ENCODE results near the gene SLC46A2. TPM values are rescaled to one million over a fixed set of nuclear protein-coding genes. Genes with fewer than 3 reads are reported as not detected.

Gene SLC46A2
- total and polyA plus RNA-seq, 2 of the 13 experiments (the other 11 are each of a cell fraction or from before 2014, with no cell fraction given): not detected

DNA sequence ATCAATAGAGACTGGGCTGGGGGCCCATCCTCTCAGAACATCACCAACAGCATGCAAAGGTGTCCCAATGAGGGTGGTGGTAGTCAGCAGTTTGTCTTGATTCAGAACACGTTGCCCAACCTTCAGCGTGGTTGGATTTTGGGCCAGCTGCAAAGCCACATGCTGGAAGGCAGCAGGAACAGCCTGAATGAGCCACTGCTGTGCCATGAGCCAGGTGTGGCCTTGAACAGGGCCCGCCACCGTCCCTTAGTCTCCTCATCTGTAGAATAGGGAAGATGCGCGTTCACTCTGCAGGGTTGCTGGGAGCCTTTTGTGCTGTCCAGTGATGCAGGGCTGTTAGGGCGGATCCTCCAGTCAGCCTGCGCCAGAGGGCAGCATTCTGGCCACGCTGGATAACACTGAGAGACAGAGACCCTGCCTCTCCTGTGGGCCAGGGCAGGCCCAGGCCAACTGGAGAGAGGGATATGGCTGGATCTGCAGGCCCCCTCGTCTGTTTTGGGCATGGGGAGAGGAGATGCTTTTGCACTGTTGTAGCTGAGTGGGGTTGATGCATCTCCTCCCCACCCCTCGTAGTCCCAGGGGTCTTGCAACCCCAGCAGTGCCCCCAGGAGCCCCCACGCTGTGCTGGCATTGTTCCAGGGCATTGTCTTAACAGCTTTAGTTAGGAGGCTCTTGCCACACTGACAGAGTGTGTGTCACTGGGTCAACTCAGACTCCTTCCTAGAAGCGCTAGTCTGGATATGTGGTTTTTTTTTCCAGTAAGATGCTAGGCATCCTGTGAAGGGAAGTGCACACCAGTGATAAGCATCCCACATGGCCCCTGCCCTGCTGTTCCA, 42.1 kb downstream of the SLC46A2 start:
- Histone ChIP-seq H3K4me3 (replicated peaks in 1 of 3; ENCODE audit: insufficient read depth in 1 of 3, low read depth in 2 of 3, low read length in 3 of 3) (no peak overlapping the region), H4K20me1 (ENCODE audit: insufficient read depth, low read length) (no peaks in the 10 kb centered on the region), H3K9ac (ENCODE audit: insufficient read depth, low read depth, low read length) (no peak overlapping the region), H3K27ac (ENCODE audit: extremely low read length, insufficient read depth, low read length) (no peak overlapping the region), H3K79me2 (ENCODE audit: insufficient read depth, low read length) (no peaks in the 10 kb centered on the region), H3K27me3 (ENCODE audit: control insufficient read depth in 1 of 2, insufficient read depth in 2 of 2, low read length in 2 of 2) (no peaks in the 10 kb centered on the region), H3K36me3 (replicated peaks in 1 of 2; ENCODE audit: control insufficient read depth in 1 of 2, insufficient read depth in 2 of 2, low read length in 2 of 2) (peaks cover 3 to 15% of the 10 kb centered on the region in 2 experiments), H3K9me3 (ENCODE audit: low read length) (no peaks in the 10 kb centered on the region), H3K4me1 (ENCODE audit: insufficient read depth, low read length) (no peaks in the 10 kb centered on the region), H3K4me2 (ENCODE audit: low read depth, low read length) (no peak overlapping the region), H2AFZ (ENCODE audit: low read length) (no peak overlapping the region)
- 94% methylated on average over 9 of the region's 13 CpGs for WGBS (ENCODE audit: low lambda C conversion rate)
- ATAC-seq: no peak
- in situ Hi-C loops (cut with HindIII; ENCODE audit: extremely low pct_ligation_motif_present, low pct_unique_long_range_greater_than_20kb): loop anchor here (5.0 kb wide), 1 partner anchor 44 kb away; the partner anchor contains the start of gene SLC46A2
- intact Hi-C loops (cut with micrococcal nuclease; ENCODE audit: unreplicated experiment): no loop called here
- ChIA-PET POLR2A (no interaction called here), CTCF (ENCODE audit: low intra/inter-chr PET ratio, low total read pairs) (interaction anchor here (1.7 kb wide), 1 partner anchor 54 kb away, joined by 3 read pairs; no protein-coding TSS in a partner anchor)
- DNase-seq (ENCODE audit: low spot score): no peak
- no peak for FAIRE-seq
- no TSS peak for BruUV-seq (replicated peaks)
- no peak for TF ChIP-seq HCFC1 (IDR thresholded peaks at IDR 0.05; ENCODE audit: low read depth, low read length)
- TF ChIP-seq ZNF343 (CRISPR knock-in tag; IDR thresholded peaks at IDR 0.05): no peak
- TF ChIP-seq, protein P1, sequence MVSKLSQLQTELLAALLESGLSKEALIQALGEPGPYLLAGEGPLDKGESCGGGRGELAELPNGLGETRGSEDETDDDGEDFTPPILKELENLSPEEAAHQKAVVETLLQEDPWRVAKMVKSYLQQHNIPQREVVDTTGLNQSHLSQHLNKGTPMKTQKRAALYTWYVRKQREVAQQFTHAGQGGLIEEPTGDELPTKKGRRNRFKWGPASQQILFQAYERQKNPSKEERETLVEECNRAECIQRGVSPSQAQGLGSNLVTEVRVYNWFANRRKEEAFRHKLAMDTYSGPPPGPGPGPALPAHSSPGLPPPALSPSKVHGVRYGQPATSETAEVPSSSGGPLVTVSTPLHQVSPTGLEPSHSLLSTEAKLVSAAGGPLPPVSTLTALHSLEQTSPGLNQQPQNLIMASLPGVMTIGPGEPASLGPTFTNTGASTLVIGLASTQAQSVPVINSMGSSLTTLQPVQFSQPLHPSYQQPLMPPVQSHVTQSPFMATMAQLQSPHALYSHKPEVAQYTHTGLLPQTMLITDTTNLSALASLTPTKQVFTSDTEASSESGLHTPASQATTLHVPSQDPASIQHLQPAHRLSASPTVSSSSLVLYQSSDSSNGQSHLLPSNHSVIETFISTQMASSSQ (IDR thresholded peaks at IDR 0.05; ENCODE audit: low read depth): no peak
- TF ChIP-seq, protein P1 (CRISPR knock-in tag; IDR thresholded peaks at IDR 0.05; ENCODE audit: borderline replicate concordance): no peak
- TF ChIP-seq, protein P2, sequence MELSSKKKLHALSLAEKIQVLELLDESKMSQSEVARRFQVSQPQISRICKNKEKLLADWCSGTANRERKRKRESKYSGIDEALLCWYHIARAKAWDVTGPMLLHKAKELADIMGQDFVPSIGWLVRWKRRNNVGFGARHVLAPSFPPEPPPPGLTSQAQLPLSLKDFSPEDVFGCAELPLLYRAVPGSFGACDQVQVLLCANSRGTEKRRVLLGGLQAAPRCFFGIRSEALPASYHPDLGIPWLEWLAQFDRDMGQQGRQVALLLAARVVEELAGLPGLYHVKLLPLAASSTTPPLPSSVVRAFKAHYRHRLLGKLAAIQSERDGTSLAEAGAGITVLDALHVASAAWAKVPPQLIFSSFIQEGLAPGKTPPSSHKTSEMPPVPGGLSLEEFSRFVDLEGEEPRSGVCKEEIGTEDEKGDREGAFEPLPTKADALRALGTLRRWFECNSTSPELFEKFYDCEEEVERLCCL (CRISPR knock-in tag; IDR thresholded peaks at IDR 0.05; ENCODE audit: borderline replicate concordance): no peak
- no peak for TF ChIP-seq PHF21A (CRISPR knock-in tag; IDR thresholded peaks at IDR 0.05)
- TF ChIP-seq ZBTB42 (CRISPR knock-in tag; IDR thresholded peaks at IDR 0.05): no peak
- TF ChIP-seq ATM (IDR thresholded peaks at IDR 0.05; ENCODE audit: borderline replicate concordance): no peak
- no peak for TF ChIP-seq ZNF121 (CRISPR knock-in tag; IDR thresholded peaks at IDR 0.05)
- TF ChIP-seq, protein P3, sequence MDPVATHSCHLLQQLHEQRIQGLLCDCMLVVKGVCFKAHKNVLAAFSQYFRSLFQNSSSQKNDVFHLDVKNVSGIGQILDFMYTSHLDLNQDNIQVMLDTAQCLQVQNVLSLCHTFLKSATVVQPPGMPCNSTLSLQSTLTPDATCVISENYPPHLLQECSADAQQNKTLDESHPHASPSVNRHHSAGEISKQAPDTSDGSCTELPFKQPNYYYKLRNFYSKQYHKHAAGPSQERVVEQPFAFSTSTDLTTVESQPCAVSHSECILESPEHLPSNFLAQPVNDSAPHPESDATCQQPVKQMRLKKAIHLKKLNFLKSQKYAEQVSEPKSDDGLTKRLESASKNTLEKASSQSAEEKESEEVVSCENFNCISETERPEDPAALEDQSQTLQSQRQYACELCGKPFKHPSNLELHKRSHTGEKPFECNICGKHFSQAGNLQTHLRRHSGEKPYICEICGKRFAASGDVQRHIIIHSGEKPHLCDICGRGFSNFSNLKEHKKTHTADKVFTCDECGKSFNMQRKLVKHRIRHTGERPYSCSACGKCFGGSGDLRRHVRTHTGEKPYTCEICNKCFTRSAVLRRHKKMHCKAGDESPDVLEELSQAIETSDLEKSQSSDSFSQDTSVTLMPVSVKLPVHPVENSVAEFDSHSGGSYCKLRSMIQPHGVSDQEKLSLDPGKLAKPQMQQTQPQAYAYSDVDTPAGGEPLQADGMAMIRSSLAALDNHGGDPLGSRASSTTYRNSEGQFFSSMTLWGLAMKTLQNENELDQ (CRISPR knock-in tag; IDR thresholded peaks at IDR 0.05; ENCODE audit: borderline replicate concordance): no peak
- no peak for TF ChIP-seq NAIF1 (CRISPR knock-in tag; IDR thresholded peaks at IDR 0.05; ENCODE audit: borderline replicate concordance)
- TF ChIP-seq, protein P4, sequence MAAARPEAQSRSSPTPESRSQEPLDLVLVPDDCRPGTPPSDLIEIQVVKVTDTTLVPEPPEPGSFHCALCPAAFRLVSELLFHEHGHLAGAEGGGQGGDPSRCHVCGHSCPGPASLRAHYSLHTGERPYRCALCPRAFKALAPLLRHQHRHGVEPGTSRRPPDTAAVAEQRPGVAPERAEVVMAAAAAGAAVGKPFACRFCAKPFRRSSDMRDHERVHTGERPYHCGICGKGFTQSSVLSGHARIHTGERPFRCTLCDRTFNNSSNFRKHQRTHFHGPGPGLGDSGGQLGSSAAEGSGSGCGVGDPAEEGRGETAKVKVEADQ (CRISPR knock-in tag; IDR thresholded peaks at IDR 0.05; ENCODE audit: borderline replicate concordance): no peak
- no peak for TF ChIP-seq ZNF678 (CRISPR knock-in tag; IDR thresholded peaks at IDR 0.05)
- no peak for TF ChIP-seq ZNF256 (CRISPR knock-in tag; conservative IDR thresholded peaks at IDR 0.05)
- TF ChIP-seq GABPA (IDR thresholded peaks at IDR 0.05; ENCODE audit: low read depth, low read length): no peak
- no peak for TF ChIP-seq GABPA (CRISPR knock-in tag; IDR thresholded peaks at IDR 0.05; ENCODE audit: low read depth)
